Peyer's patch (tissue), 4 donors: ENCODE data around the gene ATP5IF1. TPM values are rescaled to one million over a fixed set of nuclear protein-coding genes. Genes with fewer than 3 reads are reported as not detected.

Source experiments
- DNase-seq, 3 donors: peaks; one replicate each; pipeline ENCODE4 v3.0.0-alpha.2; 2017 to 2019
- H3K27ac ChIP-seq, 4 donors: fragments of 200-600 bp; sonication (generic); one replicate each; pipeline ENCODE4 v1.5.1; 2016 to 2019
- H3K27me3 ChIP-seq, 2 donors: fragments of 200-600 bp; sonication (generic); one replicate each; pipeline ENCODE4 v1.5.1; 2019
- H3K36me3 ChIP-seq, 3 donors: fragments of 200-600 bp; sonication (generic); one replicate each; pipeline ENCODE4 v1.5.1; 2016 to 2019
- H3K4me1 ChIP-seq, 4 donors: fragments of 200-600 bp; sonication (generic); one replicate each; pipeline ENCODE4 v1.5.1; 2016 to 2019
- H3K4me3 ChIP-seq, 4 donors: fragments of 200-600 bp; sonication (generic); 1 replicate in 3 of 4; 2 replicates in 1 of 4; pipeline ENCODE4 v1.5.1; 2016 to 2019; ENCODE audit warnings: mild to moderate bottlenecking in 1 of 4
- H3K9me3 ChIP-seq, 4 donors: fragments of 200-600 bp; sonication (generic); one replicate each; pipeline ENCODE4 v1.5.1; 2016 to 2019; ENCODE audit warnings: mild to moderate bottlenecking in 1 of 4
- POLR2A ChIP-seq, 2 donors: fragments of 450-650 bp; IDR thresholded peaks; one replicate each; pipeline ENCODE4 v1.5.1; 2017; ENCODE audit warnings: antibody characterized with exemption in 2 of 2, mild to moderate bottlenecking in 2 of 2, moderate library complexity in 2 of 2
- total RNA-seq, 4 donors: library from RNA; depleted of rRNA; stranded (reverse); fragments of >200 nt; gene quantifications; one replicate each; pipeline ENCODE4 v1.1.0, GENCODE V29; 2016
- TF ChIP-seq, protein P1 (sequence below), 6 experiments: fragments of 450-650 bp in 4 of 6; fragments of 200-600 bp in 2 of 6; sonication (generic) in 1 of 6; IDR thresholded peaks; one replicate each; pipeline ENCODE4 v1.5.1; 2017 to 2019; ENCODE audit warnings: antibody characterized with exemption in 6 of 6, mild to moderate bottlenecking in 3 of 6, moderate library complexity in 1 of 6

The ATP5IF1 gene
- total RNA-seq, 4 donors from 2014 or later = 180 to 381 (median 358) TPM

DNA sequence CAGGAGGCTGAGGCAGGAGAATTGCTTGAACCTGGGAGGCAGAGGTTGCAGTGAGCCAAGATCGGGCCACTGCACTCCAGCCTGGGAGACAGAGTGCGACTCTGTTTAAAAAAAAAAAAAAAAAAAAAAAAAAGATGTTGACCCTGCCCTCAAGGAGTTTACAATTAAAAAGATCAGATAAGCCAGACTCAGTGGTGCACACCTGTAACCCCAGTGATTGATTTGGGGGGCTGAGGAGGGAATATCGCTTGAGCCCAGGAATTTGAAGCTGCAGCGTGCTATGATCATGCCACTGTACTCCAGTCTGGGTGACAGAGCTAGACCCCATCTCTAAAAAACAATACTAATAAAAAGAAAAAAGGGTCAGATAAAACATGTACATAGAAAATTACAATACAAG, 21.8 kb downstream of the ATP5IF1 start:
- Histone ChIP-seq H3K27me3 (no peaks in the 10 kb centered on the region), H3K4me1 (peaks cover 0 to 24% (median 0%) of the 10 kb centered on the region in 4 donors), H3K27ac (no peak overlapping the region), H3K4me3 (no peak overlapping the region), H3K9me3 (no peaks in the 10 kb centered on the region), H3K36me3 (no peaks in the 10 kb centered on the region)
- no peak for DNase-seq
- no peak for TF ChIP-seq POLR2A (IDR thresholded peaks at IDR 0.05)
- TF ChIP-seq, protein P1, sequence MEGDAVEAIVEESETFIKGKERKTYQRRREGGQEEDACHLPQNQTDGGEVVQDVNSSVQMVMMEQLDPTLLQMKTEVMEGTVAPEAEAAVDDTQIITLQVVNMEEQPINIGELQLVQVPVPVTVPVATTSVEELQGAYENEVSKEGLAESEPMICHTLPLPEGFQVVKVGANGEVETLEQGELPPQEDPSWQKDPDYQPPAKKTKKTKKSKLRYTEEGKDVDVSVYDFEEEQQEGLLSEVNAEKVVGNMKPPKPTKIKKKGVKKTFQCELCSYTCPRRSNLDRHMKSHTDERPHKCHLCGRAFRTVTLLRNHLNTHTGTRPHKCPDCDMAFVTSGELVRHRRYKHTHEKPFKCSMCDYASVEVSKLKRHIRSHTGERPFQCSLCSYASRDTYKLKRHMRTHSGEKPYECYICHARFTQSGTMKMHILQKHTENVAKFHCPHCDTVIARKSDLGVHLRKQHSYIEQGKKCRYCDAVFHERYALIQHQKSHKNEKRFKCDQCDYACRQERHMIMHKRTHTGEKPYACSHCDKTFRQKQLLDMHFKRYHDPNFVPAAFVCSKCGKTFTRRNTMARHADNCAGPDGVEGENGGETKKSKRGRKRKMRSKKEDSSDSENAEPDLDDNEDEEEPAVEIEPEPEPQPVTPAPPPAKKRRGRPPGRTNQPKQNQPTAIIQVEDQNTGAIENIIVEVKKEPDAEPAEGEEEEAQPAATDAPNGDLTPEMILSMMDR (IDR thresholded peaks at IDR 0.05) = no peak

DNA sequence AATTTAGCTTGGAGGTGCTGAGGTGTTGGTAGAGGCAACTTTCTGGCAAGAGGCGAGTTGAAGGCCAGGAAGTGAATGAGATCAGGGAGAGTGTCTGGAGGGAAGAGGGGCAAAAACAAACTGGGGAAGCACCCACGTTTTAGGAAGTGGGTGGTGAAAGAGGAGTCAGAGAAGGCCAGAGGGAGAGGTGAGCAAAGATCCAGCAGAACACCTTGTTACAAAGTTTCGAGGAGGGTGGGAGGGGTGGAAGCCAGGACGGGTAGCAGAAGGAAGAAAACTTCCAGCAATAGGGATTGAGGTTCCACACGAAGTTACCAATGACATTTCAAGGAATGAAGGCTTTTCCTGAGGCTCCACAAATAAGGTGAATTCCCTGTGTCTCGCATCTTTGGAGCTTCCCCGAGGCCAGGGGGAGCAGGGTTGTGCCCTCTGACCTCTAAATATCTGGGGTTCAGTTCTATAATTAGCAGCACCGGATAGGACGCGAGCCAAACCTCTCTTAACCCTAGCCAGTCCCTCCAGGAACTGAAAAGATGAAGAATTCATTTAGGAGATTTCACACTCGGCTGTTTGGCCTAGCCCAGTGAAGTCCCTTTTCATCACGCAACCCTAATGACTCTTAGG, 22.8 kb downstream of the ATP5IF1 start:
- TF ChIP-seq POLR2A (IDR thresholded peaks at IDR 0.05) = no peak
- TF ChIP-seq, protein P1 (IDR thresholded peaks at IDR 0.05) = no peak
- H3K4me1 ChIP-seq = peaks cover 0 to 33% (median 0%) of the 10 kb centered on the region in 4 donors
- H3K36me3 ChIP-seq = no peaks in the 10 kb centered on the region
- peak overlapping the region; percentile 68 to 99 (median 86) for H3K4me3 ChIP-seq
- DNase-seq = no peak
- H3K9me3 ChIP-seq = no peaks in the 10 kb centered on the region
- peak overlapping the region in 2 of 4 donors; percentile 67 to 94 for H3K27ac ChIP-seq
- no peaks in the 10 kb centered on the region for H3K27me3 ChIP-seq

DNA sequence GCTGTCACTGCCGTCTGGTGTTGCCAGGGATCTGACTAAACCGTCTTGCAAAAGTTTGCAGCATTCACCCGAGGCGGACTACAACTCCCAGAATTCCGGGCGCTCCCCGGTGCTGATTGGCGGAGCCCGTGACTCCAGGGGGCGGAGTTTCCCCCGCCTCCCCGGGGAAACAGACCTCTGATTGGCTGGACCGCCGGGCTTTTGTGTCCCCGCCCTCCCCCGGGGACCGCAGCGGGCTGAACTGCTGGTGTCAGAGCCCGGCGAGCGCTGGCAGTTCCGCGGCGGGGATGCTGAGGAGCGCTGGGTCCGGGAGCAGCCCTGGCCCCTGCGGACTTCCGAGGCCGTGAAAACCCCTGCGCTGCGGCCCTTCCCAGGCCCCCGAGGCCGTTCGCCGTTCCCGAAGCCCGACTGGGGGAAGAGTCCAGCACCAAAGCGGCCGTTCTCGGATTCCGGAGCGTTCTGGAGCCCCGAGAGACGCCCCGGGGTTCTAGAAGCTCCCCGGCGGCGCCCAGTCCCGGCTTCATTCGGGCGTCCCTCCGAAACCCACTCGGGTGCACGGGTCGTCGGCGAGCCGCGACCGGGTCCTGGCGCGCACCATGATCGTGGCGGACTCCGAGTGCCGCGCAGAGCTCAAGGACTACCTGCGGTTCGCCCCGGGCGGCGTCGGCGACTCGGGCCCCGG, 23.5 kb downstream of the ATP5IF1 start, which contains the start of gene SESN2:
Gene SESN2, plus strand, starts transcription at position 267 of the 682 bp plus-strand sequence. Its CDS starts 330 bp downstream, at position 597.
- no peaks in the 10 kb centered on the region for H3K27me3 ChIP-seq
- DNase-seq = peak; percentile 99 to 100 (median 99)
- no peaks in the 10 kb centered on the region for H3K9me3 ChIP-seq
- no peaks in the 10 kb centered on the region for H3K36me3 ChIP-seq
- H3K27ac ChIP-seq = peak within 1 kb of the TSS; percentile 76 to 94 (median 82)
- peaks cover 0 to 39% (median 0%) of the 10 kb centered on the region in 4 donors for H3K4me1 ChIP-seq
- TF ChIP-seq, protein P1 (IDR thresholded peaks at IDR 0.05) = no peak
- TF ChIP-seq POLR2A (IDR thresholded peaks at IDR 0.05) = peak; percentile 98
- H3K4me3 ChIP-seq = peak within 1 kb of the TSS; percentile 68 to 99 (median 86)

DNA sequence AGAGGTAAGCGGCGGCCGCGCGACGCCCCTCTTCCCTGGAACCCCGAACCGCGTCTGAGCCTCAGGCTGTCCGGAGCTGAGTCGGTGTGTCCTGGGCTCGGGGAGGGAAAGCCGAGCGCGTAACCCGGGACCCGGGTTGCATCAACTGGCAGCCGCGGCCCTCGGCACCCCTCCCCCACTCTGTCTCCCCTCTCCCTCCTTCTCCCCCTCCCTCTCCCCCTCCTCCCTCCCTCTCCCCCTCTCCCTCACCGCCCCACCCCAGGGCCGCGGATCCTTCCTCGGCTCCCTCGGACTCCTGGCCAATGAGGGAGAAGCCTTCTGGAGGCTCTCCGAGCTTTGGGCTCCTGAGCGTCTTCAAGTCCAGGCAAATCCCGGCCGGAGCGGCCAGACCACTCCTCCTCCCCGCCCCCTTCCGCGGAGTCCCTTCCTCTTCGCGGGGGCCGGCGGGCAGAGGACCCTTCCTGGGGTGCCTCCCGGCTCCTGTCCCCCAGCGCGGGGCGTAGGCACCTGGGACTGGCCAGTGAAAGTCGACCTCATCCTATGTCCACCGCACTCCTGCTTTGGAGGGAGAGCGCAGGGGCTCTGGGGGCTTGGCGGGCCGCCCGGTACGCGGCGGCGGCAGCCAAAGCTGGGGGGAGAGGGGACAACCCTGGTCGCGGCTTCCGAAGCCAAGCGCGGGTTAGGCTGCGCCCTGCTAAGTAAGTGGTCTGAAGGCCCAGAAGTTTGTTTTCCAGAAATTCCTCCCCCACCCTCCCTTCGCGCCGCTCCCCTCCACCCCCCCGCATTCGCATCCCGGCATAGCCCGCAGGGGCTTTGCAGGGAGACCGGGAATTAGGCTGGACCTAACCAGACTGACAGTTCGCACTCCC, 24.2 kb downstream of the ATP5IF1 start:
- H3K4me1 ChIP-seq = peaks cover 0 to 47% (median 0%) of the 10 kb centered on the region in 4 donors
- TF ChIP-seq, protein P1 (IDR thresholded peaks at IDR 0.05) = no peak
- no peak for TF ChIP-seq POLR2A (IDR thresholded peaks at IDR 0.05)
- H3K9me3 ChIP-seq = no peaks in the 10 kb centered on the region
- peak overlapping the region; percentile 76 to 94 (median 82) for H3K27ac ChIP-seq
- peak; percentile 24 to 80 (median 78) for DNase-seq
- H3K27me3 ChIP-seq = no peaks in the 10 kb centered on the region
- no peaks in the 10 kb centered on the region for H3K36me3 ChIP-seq
- peak overlapping the region; percentile 68 to 99 (median 86) for H3K4me3 ChIP-seq

DNA sequence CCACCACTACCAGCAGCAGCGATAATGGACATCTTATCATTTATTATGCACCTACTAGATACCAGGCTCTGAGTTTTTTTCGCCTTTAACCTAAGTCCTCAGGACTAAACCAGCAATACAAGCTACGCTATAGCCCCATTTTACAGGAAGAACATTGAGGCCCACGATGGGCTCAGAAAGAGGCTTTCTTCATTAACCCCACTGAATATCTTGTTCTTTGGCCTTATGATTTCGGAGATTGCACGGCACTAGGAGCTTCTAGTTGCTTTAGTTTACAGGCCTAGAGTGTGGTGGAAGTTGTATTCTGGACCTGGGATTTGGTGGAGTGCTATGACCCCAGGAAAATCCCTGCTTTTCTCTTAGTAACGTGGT, 24.9 kb downstream of the ATP5IF1 start:
- H3K36me3 ChIP-seq = no peaks in the 10 kb centered on the region
- peaks cover 0 to 49% (median 0%) of the 10 kb centered on the region in 4 donors for H3K4me1 ChIP-seq
- H3K9me3 ChIP-seq = no peaks in the 10 kb centered on the region
- H3K27me3 ChIP-seq = no peaks in the 10 kb centered on the region
- TF ChIP-seq POLR2A (IDR thresholded peaks at IDR 0.05) = no peak
- TF ChIP-seq, protein P1 (IDR thresholded peaks at IDR 0.05) = no peak
- H3K27ac ChIP-seq = peak overlapping the region in 2 of 4 donors; percentile 85 to 94
- peak overlapping the region; percentile 68 to 99 (median 86) for H3K4me3 ChIP-seq
- DNase-seq = no peak
